ENCODE data around the gene CLHC1.

Gene CLHC1

DNA sequence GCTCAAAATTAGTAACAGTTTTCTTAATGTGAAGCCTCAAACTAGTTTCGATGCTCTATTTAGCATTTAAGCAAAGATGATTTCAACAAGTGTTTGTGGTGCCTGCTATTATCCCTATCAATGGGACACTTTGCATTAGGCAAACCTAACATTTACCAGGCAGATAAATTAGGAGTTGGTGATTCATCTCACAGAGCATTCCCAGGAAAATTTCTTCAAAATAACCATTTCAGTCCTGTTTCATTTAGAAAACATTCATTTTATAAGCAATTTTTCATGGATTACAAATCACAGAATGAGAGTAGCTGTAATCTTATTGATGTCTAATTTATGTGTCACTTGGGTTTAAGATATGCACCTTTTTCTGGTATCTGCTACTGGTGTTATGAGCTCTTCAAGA lies 62.7 kb downstream of the CLHC1 start:
- DNase-seq (ENCODE audit: low read depth): no peak

- no peak for DNase-seq (ENCODE audit: low read depth)
These were observed 63.6 kb downstream of the CLHC1 start for GRCh38 chr2:55168221-55169154.

DNA sequence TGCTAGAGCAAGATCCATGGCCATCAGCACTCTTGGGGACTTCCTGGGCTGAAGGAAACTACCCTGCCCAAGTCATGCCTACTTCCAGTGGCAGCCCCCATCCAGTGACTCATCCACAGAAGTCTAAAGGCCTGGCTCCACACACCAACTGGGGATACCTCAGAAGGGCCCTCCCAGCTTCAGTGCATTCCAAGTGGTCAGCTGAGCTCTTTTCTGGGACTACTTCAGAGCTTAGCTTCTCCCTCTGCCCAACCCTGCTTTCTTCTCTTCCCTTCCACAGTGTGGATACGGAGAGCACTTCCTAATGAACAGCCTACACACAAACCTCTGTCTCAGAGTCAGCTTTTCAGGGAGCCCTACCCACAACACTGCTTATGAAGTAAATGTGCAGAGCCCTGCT lies 66.5 kb downstream of the CLHC1 start:
- no peak for DNase-seq (ENCODE audit: low read depth)

DNA sequence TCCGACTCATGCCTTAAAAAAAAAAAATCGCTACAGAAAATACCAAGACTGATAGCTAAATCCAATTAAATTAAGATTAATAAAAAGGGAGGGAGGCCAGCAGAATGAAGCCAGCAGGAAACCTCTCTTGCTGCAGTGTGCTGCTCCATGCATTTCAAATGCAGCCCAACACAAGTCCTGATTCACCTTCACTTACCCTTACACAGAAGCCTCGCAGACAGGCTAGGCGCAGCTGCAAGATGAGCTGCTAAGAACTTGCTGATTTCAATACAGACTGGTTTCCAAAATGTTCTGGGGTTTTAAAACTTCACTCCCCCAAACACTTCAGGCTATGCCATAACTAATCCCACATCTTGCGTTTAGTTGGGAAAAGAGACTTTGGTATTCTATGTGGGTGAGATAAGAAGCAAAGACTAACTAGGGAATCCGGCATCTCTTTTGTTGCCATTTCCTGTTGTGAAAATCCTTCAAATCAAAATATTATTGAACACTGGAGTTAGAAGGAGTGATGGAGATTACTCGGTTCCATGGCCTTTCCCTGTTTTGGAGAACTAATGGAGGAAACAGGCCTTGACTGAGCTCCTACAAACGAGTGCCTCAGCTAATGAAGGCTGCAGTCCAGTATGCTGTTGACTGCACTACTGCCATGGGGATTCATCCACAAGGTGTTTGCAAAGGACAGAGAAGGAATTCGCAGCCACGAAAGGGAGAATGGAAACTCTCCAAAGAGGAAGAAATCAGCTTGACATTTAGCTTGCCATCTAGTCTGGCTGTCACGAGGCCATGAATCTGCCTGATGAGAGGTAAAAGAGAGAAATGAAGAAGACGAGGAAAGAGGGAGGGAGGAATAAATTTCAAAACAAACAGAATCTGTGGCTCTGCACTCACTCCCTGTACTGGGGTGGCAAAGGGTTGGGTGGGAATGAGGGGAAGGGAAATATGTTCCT lies 67.3 kb downstream of the CLHC1 start:
- DNase-seq (ENCODE audit: low read depth): no peak

GRCh38 chr2:55163941-55164390 lies 68.1 kb downstream of the CLHC1 start:
- no peak for DNase-seq (ENCODE audit: low read depth)

- DNase-seq (ENCODE audit: low read depth): no peak
These were observed 68.8 kb downstream of the CLHC1 start for GRCh38 chr2:55163274-55163721.

DNA sequence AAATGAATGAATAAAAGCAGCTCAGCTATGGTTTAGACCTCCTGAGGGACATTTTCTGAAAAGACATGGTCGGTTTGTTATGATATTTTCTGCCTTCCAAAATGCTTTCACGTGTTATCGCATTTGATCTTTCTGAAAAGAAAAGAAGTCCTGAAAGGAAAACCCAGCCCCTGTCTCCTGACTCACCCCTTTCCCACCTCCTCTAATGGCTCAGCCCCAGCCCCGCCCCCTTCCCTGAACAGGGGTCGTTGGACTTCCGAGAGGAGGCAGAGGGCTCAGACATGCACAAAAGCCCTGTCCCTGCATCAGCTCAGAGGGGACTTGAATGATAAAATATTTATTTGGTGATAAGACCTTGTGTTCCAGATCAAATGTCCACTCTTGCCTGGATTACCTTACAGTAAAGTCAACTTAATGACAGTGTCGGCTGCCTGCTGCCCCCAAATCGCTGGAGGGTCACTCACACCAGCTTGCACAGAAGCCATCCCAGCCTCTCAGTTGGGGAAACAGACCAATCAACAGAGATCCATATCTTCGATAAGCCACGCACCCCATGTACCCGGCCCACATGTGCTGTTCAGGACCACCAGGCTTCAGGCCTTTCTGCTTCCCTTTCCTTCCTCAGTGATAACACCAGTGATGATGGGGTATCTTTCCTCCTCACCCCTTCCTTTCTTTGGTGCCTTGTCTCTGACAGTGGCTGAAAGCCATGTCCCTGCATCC lies 69.6 kb downstream of the CLHC1 start:
- no peak for DNase-seq (ENCODE audit: low read depth)

- no peak for DNase-seq (ENCODE audit: low read depth)
These were observed 70.5 kb downstream of the CLHC1 start for GRCh38 chr2:55161295-55162210.

DNA sequence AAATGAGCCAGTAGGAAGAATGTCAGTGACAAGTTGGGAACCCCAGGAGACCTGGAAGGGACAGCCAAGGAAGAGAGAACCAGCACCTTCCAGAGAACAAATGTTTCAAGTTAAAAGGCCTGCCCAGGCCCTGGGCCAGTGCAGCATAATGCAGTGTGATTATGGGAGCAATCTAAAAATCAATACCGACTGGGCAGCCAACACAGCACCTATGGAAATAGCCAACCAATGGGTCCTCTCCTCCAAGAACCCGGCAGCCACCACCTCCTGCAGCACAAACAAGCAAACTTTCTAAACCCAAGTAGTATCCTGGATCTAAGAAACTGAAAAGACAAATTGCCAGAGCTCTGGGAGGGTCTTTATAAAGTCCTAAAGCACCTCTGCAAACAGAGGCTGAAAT lies 71.7 kb downstream of the CLHC1 start:
- DNase-seq (ENCODE audit: low read depth): no peak

DNA sequence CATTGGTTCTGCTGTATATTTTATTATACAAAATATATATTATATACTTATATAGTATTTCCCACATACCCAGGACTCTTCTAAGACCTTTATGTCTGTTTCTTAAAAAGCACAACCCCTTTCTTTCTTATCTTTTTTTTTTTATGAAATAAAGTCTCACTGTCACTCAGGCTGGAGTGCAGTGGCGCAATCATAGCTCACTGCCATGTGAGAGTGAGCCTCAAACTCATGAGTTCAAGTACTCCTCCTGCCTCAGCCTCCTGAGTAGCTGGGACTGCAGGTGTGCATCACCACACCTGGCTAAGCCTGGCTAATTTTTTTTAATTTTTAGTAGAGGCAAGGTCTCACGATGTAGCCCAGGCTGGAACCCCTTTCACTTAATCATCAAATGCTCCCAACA lies 72.3 kb downstream of the CLHC1 start:
- DNase-seq (ENCODE audit: low read depth): no peak

DNA sequence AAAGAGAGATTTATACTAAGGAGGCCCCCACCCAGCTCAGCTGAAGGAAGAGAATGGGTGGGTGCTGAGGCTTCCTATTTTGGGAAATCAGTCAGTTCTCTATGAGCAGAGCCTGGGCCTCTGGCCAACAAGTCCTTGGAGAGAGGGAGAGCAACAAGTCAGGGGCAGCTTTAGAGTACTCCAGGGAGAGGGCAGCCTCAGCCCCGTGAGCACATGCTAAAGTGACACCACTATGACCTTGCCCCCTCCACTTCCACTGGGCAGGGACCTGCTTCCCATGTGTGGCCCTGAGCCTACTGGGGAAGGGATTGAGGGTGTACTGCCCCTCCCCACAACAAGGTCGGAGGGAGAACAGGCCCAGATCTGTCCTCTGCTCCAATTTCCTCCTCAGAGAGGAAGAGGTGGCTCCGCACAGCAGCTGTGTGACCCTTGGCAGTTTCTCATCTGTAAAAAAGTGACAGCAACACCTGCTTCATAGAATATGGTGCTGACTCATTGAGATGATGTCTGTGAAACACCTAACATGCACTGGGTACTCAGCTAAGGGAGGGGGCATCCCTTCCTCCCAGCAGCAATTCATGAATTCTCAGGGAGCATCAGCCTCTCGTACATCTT lies 72.9 kb downstream of the CLHC1 start:
- no peak for DNase-seq (ENCODE audit: low read depth)

- no peak for DNase-seq (ENCODE audit: low read depth)
These were observed 73.8 kb downstream of the CLHC1 start for GRCh38 chr2:55158111-55158814.

- no peak for DNase-seq (ENCODE audit: low read depth)
These were observed 74.6 kb downstream of the CLHC1 start for GRCh38 chr2:55157474-55157884.

- no peak for DNase-seq (ENCODE audit: low read depth)
These were observed 75.1 kb downstream of the CLHC1 start for GRCh38 chr2:55156984-55157383.

DNA sequence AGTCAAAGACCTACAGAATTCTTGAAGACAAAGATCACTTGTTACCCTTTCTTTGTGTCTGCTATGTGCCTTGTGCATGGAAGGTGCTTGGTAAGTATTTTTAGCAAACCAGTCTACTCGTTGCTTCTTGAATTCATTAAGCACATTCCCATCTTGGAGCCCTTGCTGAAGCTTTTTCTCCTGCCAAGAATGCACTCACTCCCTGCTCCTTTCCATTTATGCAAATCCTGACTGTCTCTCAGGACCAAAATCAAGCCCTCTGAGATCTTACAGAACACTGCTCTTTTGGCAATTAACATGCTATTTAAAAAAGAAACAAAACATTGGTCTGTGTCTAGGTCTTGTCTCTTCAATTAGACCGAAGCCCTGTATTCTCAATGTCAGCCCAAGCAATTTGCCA lies 75.8 kb downstream of the CLHC1 start:
- no peak for DNase-seq (ENCODE audit: low read depth)

- DNase-seq (ENCODE audit: low read depth): no peak
These were observed 76.3 kb downstream of the CLHC1 start for GRCh38 chr2:55155764-55156281.

DNA sequence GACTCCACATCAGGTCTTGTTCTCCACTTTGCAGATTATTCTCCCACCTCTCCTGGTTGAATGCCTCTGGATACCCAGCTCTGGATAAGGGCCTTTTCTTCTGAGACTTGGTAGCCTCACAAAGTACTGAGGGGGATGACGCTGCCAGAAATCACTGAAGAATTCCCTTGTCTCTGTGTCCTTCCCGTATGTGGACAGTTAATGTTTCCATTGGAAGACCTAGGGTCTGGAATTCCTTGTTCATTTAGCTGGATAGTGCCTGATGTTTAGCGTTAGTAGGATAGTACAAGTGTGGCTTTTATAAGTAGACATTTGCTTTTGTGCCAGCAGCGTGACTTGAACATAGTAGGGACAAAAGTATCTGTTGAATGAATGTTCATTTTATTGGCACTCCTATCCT lies 76.9 kb downstream of the CLHC1 start:
- no peak for DNase-seq (ENCODE audit: low read depth)

DNA sequence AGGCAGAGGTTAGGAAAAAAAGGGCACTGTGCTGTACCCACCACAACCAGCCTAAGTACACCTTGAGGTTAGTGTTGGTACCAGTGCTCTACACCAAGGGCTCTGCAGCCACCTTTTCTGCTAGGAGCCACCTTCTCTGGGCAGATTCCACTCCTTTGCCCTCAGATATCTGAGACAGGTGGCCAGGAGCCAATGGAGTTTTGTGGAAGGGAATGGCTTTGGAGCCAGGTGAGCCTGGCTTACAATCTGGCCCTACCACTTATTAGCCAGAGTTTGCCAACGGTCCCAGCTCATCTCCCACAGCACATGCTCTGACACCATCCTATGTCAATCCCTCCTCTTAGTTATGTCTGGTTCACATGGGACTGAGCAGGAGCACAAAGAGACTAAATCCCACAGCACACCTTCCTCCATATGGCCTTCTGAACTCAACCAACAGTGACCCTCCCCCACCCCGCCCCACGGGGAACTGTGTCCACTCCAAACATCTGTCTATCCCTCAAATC lies 77.5 kb downstream of the CLHC1 start:
- DNase-seq (ENCODE audit: low read depth): no peak

DNA sequence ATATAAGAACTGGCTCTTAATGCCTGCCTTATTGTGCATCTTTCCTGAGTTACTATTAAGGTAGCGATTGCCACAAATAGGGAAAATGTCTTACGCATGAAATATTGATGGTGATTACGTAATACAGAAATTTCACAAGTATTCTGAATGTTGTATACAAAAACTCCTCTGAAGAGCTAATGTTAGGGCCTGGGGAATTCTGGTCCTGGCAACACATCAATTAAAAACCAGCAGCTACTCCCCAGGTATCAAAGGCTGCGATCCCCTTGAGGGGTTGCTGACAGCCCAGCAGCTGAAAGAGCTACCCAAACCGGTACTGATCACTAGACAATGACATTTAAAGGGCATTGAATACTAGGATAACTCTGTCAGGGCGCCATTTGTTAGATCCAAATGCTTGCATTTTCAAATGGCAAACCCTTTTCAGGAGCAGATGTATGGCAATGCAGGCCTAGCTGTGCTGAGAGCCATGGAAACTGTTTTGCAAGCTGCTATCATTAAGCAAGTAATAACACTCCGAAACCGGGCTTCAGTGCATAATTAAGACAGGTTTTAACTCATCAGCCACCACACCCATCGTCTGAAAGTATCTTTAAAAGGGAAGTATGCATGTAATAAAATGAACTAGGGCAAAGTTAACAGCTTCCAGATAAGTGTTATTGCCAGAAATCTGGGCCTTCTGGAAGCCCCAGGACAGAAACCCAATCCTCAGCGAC lies 78.4 kb downstream of the CLHC1 start:
- DNase-seq (ENCODE audit: low read depth): no peak
